HG02852 (cell line): Measurements from ENCODE around the gene SYNJ2.

ENCODE experiments used
- ATAC-seq: cut with Tn5 transposase; IDR thresholded peaks from one replicate; pipeline ENCODE4 v1.9.1; 2021; ENCODE audit warnings: mild to moderate bottlenecking, moderate library complexity; ENCODE audit not compliant: unreplicated experiment

SYNJ2 gene

DNA sequence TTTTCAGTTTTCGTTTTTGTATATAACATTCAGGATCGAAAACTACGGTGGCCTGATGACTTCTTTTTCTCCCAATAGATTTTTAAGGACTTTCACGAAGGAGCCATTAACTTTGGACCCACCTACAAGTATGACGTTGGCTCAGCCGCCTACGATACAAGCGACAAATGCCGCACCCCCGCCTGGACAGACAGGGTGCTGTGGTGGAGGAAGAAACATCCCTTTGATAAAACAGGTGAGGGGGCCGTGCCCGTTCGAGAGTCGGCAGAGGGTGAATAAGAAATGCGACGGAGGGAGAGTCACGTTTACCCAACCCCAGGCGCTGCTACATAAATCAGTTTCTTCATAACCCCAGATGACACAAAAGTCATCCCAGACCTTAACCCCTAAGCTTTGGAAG is 94.9 kb downstream of the SYNJ2 start:
- ATAC-seq: no peak

DNA sequence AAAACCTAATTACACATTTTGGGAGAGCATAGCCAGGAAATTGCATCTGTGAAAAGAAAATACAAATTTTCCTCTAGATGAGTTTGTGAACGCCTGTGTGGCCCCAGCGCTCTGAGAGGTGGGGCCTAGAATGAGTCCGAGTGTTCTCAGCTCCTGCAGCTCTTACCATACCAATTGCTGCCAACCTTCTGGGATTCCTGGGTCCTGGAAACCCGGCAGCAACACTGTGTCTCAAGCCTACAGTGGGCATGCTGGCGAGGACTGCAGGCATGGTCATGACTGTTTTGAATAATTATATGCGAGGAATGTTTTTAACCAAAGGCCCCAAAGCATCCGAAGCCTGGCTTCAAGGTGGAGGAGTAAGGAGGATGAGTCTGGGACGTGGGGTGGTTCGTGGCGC is 96.0 kb downstream of the SYNJ2 start:
- no peak for ATAC-seq

DNA sequence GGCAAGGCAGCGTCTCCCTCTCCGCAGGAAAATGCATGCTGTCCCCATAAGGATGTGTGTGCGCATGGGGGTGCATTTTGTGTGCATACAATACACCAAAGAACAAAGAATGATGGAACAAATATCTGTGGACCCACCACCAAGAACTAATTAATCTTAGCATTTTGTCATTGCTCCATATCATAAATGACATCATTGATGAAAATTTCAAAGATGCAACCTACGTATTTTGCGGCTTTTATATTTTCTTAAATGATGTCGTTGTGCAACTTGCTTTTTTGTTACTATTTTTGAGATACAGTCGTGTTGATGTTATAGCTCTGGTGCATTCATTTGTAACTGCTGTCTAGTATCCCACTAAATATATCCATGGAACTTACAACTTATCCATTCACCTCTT is 96.7 kb downstream of the SYNJ2 start:
- no peak for ATAC-seq

DNA sequence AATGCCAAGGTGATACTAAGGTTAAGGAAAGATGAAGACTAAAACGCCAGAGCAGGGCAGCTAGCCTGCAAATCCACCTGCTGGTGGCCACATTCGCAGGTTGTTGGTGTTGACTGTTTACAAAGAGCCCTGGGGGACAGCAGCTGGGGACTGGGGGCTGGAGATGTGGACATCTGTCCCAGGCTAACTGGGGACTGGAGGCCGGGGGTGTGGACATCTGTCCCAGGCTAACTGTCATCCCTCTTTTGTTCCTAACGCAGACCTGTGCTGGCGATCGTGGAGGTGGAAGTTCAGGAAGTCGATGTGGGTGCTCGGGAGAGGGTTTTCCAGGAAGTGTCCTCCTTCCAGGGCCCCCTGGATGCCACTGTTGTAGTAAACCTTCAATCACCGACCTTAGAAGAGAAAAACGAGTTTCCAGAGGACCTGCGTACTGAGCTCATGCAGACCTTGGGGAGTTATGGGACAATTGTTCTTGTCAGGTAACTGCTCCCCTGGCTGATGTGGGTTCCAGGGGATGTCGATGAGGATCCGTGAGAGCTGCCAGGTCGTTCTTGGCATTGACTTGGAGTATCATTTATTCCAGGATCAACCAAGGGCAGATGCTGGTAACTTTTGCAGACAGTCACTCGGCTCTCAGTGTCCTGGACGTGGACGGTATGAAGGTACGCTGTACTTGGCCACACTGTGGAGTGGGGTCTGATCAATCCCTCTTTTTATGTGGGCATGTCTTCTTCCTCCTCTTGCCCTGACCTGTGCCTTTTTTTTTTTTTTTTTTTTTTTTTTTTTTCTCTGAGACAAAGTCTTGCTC is 99.4 kb downstream of the SYNJ2 start:
- no peak for ATAC-seq

DNA sequence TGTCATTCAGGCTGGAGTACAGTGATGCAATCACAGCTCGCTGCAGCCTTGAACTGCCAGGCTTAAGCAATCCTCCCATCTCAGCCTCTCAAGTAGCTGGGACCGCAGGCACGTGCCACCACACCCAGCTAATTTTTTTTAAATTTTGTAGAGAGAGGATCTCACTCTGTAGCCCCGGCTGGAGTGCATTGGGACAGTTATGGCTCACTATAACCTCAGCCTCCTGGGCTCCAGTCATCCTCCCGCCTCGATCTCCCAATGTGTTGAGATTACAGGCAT is 99.9 kb downstream of the SYNJ2 start:
- ATAC-seq: no peak

DNA sequence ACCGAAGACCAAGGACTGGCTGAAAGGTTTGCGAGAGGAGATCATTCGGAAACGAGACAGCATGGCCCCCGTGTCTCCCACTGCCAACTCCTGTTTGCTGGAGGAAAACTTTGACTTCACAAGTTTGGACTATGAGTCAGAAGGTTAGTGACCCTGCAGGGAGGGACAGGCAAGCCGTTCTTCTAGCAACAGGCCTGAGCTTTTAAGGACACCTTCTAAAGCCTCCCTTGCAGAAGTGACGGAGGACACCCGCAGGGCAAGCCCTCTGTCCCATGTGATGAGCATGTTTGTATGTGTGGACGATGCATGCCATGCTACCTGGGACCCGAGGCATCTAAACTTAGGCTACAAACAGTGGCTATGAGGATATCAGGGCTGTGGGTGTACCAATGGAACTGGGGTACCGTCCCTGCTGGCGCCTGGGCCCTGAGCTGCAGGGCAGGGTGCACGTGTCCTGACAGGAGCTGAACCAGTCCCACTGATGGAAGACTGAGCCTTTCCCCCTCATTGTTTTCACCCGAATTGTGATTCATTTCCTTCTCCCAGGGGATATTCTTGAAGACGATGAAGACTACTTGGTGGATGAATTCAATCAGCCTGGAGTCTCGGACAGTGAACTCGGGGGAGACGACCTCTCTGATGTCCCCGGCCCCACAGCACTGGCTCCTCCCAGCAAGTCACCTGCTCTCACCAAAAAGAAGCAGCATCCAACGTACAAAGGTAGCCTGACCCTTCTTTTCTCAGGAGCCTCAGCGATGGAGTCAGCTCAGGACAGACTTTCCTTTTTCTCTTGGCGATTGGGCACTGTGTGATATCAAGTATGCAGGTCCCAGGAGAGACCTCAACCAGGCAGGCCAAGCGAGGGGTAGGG is 102.0 kb downstream of the SYNJ2 start:
- no peak for ATAC-seq

DNA sequence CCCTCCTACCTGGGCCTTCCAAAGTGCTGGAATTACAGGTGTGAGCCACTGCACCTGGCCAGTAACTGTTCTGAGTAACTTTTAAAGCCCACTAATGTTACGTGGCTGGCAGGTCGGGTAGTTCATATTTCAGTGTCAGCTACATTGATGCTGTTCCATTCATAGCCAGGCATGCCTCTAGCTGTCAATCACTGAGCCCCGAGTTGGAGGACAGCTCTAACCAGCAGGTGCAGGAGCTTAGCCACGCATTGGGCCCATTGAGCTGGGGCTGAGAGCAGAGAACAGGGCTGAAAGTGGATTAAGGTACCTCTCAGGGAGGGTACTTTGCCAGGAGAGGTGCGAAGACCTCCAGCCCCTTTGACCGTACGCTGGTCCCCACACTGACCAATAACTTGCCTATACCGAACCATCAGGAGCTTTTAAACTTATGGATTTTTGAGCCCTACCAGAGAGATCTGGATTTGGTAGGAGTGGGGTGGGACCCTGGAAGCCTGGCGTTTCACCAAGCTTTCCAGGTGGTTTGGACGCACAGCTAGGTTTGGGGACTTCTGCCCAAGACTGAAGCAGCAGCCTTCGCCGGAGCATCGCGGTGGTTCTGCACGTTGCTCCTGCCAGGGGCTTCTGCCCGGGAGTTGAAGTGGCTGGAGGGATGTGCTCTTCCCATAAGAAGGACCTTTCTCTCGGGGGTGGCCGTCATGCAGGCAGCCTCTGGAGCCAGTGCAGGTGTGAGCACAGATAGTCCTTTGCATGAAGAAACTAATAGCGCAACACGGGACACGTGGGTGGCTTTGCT is 103.8 kb downstream of the SYNJ2 start:
- no peak for ATAC-seq

DNA sequence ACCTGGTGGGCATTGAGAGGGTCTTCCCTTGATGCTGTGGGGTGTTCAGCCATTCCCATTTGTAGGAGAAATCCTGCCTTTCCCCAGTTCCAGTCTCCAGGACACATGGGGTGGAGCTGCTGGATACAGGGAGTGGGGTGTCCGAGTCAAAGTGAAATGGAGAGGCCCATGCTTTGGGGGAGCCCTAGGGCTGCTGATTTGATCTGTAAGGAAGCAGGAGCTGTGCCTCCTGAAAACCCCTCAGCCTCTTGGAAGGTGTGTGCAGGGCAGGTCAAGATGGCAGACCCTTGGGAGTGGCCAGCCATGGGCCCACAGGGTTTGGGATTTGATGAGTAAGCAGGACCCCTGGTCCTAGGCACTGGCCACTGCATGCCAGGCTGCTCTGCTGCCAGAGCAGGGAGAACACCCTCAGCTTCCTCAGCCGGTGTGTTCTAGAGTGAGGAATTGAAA is 104.4 kb downstream of the SYNJ2 start:
- ATAC-seq: peak; percentile 59

DNA sequence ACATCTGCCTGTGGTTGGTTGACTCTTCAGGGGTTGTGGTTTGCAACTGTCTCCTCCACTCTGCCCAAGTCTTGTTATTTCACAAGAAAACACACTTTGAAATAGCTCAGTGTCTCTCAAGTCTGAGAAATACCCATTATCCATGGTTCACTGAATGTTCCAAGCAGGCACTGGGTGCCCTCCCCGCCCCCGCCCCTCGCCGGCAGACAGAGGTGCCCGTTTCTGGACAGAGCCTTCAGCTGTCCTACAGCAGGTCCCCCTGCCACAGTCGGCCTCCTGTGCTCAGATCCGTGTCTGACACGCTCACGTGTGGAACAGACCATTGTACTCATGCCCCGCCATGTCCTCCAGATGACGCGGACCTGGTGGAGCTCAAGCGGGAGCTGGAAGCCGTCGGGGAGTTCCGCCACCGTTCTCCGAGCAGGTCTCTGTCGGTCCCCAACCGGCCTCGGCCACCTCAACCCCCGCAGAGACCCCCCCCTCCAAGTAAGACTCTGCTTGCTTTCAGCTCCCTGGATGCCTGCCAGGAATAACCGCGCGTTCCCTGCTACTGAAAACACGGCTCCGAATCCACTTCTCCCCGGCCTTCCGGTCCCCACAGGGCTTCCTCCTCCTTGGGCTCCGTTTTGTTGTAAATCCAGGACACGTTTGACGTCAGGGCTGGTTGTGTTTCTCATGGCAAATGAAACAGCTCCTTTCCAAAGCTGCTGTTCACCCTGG is 105.0 kb downstream of the SYNJ2 start:
- ATAC-seq: no peak

DNA sequence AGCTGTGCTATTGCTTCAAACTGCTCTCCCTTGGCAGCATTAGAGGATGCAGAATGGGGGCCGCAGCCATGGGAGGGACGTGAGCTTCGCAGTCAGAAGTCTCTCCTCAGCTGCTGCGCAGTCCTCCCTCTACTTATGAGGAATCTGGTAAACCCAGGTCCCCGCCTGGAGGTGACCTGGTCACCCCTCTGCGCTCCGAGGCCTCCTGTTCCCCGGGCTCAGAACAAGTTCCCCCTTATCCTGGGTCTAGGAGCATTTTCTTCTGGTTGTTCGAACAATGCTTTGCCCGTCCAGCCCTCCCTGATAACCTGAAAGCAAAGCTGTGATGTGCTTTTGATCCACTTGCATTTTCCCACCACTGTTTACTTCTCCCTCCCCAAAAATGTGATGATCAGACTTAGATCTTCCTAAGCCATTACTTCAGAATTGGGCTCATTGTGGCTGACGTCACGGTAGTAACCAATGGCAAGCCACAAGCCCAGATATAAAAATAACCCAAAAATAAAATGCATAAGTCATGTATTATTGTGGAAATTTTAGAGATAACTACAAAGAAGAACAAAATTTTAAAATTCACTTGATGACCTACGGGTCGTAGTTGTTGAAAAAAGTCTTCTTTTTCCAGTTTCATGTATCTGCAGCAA is 105.7 kb downstream of the SYNJ2 start:
- ATAC-seq: no peak

DNA sequence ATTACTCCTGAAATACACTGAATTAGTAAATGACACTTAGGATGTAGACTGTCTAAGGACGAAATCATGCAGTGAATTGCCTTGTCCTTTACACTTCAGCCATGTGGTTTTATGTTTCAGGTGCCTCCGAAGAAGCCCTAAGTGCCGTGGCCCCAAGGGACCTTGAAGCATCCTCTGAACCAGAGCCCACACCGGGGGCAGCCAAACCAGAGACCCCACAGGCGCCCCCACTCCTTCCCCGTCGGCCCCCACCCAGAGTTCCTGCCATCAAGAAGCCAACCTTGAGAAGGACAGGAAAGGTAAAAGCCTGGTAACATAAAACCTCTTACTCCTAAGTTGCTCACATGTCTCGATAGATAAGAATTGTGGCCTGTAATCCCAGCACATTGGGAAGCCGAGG is 111.1 kb downstream of the SYNJ2 start:
- no peak for ATAC-seq

DNA sequence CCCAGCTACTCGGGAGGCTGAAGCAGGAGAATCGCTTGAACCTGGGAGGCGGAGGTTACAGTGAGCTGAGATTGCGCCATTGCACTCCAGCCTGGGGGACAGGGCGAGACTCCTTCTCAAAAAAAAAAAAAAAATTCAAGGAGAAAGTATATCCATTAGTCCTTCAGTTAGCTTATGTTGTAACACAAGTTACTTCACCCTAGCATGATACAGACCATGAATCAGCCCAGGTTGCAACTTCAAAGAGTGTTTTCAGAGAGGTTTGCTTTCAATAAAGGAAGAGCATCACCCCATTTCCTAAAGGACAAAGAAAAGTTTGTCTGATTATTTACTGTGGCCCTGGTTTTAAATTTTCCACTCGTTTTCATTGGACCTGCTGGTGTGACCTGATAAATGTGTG is 113.4 kb downstream of the SYNJ2 start:
- ATAC-seq: no peak

DNA sequence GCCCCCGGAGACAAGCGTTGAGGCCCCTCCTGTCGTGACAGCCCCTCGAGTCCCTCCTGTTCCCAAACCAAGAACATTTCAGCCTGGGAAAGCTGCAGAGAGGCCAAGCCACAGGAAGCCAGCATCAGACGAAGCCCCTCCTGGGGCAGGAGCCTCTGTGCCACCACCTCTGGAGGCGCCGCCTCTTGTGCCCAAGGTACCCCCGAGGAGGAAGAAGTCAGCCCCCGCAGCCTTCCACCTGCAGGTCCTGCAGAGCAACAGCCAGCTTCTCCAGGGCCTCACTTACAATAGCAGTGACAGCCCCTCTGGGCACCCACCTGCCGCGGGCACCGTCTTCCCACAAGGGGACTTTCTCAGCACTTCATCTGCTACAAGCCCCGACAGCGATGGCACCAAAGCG is 114.0 kb downstream of the SYNJ2 start:
- no peak for ATAC-seq

DNA sequence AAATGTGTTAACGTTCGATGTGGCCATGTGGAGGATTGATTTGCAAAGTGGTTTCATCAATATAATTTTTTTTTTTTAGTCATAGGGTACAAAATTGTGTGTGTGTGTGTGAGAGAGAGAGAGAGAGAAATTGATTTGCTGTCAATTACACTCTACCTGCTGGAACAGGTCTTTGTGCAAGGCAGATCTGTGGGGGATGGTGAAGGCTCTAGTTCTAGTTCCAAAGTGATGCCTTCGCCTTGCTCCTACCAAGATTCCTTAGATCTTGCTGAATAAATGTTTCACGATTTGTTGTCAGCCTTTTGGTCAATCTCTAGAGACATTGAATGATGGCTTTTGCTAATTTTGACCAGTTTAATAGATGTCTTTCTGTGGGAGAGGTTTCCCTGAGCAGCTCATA is 121.6 kb downstream of the SYNJ2 start:
- no peak for ATAC-seq

DNA sequence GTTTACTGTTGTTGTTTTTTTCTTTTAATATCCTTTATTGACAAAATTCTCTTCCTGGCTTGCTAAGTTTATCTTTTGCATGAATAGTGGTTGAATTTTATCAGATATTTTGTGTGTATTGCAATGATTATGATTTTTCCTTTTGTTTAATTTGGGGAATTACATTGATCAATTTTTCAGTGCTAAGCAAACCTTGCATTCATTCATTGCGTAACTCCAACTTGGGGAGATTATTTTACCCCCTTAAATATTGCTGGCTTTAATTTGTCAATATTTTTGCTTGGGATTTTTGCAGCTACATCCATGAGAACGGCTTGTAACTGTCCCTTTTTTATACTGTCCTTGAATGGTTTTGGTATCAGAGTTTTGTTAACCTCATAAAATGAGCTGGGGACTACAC is 123.0 kb downstream of the SYNJ2 start:
- ATAC-seq: no peak

DNA sequence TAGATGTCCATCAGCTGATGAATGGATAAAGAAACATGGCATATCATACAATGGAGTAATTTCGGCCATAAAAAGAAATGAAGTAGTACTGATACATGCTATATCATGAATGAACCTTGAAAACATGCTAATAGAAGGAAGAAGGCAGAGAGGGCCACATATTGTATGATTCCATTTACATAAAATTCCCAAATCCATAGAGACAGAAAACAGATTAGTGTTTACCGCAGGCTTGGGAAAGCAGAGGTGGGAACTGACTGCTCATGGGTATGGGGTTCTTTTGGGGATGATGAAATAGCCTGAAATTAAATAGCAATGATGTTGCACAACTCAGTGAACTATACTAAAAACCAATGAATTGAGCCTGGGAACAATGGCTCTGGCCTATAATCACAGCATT is 128.1 kb downstream of the SYNJ2 start:
- no peak for ATAC-seq

DNA sequence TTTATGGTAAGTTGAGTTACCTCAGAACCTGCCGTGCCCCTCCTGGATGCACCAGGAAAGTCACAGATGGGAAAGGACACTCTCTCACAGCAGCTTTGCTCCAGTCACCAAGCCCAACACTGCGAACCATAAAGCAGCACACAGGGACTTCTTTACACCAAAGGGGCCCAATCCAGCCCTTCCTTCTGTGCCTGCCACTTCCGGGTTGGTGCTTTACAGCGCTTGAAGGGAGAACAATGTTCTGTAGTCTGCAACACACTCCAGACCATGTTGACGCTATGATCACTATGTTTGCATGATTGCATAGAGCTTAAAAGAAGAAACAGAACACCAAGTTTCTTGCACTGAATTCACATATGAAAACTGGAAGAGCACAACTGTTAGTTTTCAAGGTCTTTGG is 129.3 kb downstream of the SYNJ2 start:
- no peak for ATAC-seq

DNA sequence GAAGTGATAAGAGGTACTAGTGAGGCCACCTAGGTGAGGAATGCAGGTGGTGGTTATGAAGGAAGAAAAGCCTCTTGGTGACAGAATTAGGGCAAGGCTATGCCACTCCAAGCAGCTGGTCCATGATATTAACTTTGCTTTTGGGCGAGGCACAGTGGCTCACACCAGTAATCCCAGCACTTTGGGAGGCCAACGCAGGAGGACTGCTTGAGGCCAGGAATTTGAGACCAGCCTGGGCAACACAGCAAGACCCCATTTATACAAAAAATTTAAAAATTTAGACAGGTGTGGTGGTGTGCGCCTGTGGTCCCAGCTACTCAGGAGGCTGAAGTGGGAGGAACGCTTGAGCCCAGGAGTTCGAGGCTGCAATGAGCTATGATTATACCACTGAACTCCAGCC is 130.3 kb downstream of the SYNJ2 start:
- ATAC-seq: no peak

DNA sequence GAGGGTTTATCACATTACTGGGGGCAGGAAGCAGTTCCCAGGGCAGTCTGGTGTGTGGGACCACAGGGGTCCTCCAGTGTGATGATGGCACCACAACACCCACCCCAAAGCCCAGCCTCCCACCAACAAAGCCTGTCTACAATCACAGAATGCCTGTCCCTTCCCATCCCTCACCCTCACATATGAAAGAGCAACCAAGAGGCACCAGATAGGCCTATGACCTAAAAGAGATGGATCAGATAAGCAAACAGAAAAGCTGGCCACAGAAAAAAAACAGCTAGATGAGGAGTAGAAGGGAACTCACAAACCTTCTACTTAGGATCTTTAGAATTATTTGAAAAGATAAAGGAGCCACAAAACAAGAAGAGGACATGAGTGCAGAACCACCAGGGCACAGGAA is 132.1 kb downstream of the SYNJ2 start:
- no peak for ATAC-seq

DNA sequence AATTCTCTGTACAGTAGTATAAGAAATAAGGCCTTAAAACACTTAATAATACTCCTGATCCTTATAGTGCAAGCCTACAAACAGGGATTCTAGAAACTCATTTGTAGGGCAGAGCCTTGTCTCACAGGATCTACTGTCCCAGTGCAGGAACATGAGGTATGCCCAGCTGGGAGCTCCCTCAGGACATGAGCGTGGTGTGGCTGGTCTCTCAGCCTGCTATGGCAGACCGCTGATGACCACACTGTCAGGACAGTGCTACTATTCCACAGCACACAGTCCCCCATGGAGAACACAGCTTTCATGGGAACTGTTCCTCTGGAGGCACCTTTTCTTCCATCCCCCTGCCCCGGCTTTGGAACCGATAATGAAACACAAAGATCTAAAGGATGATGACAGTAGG is 133.4 kb downstream of the SYNJ2 start:
- ATAC-seq: no peak

DNA sequence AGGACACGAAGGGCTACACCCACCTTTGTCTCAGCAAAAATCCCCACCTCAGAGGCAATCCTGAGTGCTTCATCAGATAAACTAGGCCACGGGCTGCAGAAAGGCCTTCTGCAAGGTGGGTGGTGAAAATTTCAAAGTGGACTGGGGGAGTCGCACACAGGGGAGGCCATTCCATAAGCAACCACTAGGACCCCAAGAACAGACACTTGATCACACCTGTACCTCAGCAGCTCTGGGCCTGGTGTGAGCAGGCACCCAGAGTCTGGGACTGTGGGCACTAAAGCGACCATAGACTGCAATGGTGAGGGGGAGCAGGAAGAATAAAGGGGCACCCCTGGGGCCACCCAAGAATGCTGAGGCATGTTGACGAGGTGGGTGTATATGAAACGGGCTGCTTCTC is 133.8 kb downstream of the SYNJ2 start:
- ATAC-seq: no peak
